ENCODE measurements around the gene ZNF516.

ZNF516 gene

GRCh38 chr18:76412818-76413565 lies 82.0 kb downstream of the ZNF516 start:
- H3K27ac ChIP-seq = peak overlapping the region in 3 of 21 experiments; percentile 18 to 51 (median 27)
- H3K4me3 ChIP-seq = no peak overlapping the region

- H3K4me3 ChIP-seq = no peak overlapping the region
- peak overlapping the region in 3 of 21 experiments; percentile 23 to 51 (median 27) for H3K27ac ChIP-seq
These were observed 82.8 kb downstream of the ZNF516 start for GRCh38 chr18:76412010-76412817.

- H3K4me3 ChIP-seq = no peak overlapping the region
- H3K27ac ChIP-seq = no peak overlapping the region
These were observed 84.2 kb downstream of the ZNF516 start for GRCh38 chr18:76410660-76411417.

DNA sequence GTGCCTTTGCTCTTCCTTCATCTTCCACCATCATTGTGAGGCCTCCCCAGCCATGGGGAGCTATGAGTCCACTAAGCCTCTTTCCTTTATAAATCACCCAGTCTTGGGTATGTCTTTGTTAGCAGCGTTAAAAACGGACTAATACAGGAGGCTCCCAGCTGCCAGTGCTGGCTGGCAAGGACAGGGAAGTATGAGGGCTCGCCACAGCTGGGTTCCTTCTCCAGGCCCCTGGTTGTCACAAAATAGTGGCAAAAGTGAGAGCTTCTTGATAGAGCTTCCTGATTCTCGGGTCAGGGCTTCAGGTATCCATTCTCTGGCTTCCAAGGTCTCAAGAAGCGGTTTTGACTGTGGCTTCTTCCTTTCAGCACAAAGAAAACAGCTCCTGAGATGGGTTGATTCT lies 85.0 kb downstream of the ZNF516 start:
- Histone ChIP-seq H3K4me3 (no peak overlapping the region), H3K27ac (no peak overlapping the region)

DNA sequence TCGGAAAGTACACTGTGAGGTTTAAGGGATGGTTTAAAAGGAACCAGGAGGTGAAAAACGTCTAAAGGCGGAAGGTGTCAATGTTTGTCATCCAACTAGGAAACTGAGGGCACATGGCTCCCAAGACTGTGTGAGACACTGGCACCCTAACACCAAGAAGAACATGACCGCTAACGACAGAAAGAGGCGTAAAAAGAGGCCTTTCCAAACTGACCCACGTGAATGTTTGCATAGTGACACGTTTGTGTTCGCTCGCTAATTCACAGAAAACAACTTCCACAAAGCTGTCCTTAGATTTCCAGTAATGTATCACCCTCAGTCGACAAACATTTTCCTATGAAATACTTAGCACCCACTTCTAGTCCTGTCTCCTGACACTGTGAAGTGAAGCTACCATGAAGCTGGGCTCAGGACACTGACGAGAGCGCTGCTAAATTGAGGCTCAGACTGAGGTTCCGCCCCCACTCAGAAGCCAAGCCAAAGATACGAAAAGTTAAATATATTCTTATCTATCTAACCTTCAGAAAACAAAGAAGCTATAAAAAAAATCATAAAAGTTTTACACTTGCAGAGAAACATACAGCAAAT lies 86.5 kb downstream of the ZNF516 start:
- H3K4me3 ChIP-seq = no peak overlapping the region
- H3K27ac ChIP-seq = no peak overlapping the region

DNA sequence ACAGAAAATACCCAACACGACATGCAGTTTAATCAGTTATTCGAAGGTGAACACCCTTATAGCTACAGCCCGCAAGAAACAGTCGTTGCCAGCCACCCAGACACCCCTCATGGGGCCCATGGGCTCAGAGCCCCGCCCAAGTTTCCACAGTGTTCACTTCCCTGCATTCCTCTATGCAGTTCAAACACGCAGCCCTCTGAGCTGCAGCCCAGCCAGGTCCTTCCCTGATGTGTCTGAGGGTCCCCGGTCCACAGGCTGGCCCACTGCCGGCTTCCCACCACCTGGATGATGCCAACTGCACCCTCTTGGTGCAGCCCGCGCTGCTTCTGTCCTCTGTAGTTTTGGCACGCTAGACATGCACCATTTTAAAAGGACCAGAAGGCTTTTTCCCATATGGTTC lies 87.4 kb downstream of the ZNF516 start:
- no peak overlapping the region for H3K4me3 ChIP-seq
- no peak overlapping the region for H3K27ac ChIP-seq

GRCh38 chr18:76406791-76407190 lies 88.3 kb downstream of the ZNF516 start:
- H3K4me3 ChIP-seq = no peak overlapping the region
- H3K27ac ChIP-seq = no peak overlapping the region

GRCh38 chr18:76405681-76406356 lies 89.2 kb downstream of the ZNF516 start:
- Histone ChIP-seq H3K4me3 (no peak overlapping the region), H3K27ac (no peak overlapping the region)

DNA sequence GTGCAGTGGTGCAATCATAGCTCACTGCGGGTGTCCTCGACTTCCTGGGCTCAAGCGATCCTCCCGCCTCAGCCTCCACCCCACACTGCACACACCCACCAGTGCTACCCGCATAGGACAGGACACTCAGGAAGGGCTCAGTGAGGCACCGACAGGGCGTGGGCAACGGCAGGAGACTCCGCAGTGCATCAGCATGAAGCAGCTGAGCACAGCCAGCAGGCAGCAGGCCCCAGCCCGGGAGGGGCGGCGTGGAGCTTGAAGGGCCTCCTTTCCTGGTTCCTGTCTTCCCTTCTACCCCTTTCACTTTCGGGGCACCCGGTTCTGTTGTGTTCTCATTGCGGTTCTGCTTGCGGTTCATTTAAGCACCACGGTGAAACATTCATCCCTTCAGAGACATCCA lies 89.8 kb downstream of the ZNF516 start:
- Histone ChIP-seq H3K27ac (no peak overlapping the region), H3K4me3 (no peak overlapping the region)

- Histone ChIP-seq H3K4me3 (no peak overlapping the region), H3K27ac (no peak overlapping the region)
These were observed 90.7 kb downstream of the ZNF516 start for GRCh38 chr18:76404345-76404831.

GRCh38 chr18:76402026-76402990 lies 92.7 kb downstream of the ZNF516 start:
- no peak overlapping the region for H3K4me3 ChIP-seq
- H3K27ac ChIP-seq = no peak overlapping the region

DNA sequence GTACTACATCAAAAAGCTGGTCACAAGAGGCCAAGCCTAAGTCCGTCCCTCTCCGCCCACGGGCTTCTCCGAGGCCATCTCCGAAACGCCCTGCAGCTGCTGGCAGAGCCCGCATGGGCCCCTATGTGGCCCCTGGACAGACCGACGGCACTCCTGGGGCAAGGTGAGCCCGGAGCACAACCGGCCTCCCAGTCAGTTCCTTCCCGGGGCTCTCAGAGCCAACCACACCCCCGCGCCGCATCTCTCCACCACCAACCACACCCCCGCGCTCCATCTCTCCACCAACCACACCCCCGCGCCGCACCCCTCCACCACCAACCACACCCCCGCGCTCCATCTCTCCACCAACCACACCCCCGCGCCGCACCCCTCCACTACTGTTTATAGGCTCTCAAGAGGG lies 93.5 kb downstream of the ZNF516 start:
- Histone ChIP-seq H3K27ac (no peak overlapping the region), H3K4me3 (no peak overlapping the region)

DNA sequence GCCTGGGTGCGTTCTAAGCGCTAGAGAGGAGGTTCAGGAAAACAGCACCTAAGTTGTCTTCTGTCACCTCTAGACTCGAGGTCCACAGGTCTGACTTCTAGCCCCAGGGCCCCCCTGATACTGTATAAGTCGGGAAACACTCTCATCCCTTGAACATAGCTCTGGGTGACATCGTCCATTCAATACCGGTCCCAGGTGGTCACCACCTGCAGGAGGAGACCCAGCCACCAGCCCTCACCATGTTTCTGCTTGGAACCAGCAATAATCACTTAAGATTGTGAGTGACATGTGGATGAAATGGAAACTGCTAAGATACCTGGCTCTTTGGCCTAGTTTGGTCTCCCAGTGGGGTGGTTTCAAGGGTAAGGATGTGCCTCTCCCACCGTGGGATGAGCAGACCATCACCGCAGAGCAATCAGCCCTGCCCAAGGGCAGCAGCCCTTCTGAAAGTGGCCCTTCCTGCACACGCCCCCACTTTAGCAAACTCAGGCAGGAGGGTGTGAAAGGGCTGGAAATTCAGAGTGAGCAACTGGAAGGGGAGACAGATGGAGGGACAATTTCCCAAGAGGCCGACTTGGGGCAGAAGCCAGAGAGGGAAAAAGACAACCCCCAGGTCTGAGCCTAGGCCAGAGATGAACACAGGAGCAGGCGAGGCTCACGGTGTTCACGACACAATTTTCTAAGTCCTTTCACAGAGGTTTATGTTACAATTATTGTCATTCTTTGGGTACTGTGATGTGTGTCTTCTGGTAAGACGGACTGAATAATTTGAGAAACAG lies 95.2 kb downstream of the ZNF516 start:
- Histone ChIP-seq H3K27ac (no peak overlapping the region), H3K4me3 (no peak overlapping the region)

DNA sequence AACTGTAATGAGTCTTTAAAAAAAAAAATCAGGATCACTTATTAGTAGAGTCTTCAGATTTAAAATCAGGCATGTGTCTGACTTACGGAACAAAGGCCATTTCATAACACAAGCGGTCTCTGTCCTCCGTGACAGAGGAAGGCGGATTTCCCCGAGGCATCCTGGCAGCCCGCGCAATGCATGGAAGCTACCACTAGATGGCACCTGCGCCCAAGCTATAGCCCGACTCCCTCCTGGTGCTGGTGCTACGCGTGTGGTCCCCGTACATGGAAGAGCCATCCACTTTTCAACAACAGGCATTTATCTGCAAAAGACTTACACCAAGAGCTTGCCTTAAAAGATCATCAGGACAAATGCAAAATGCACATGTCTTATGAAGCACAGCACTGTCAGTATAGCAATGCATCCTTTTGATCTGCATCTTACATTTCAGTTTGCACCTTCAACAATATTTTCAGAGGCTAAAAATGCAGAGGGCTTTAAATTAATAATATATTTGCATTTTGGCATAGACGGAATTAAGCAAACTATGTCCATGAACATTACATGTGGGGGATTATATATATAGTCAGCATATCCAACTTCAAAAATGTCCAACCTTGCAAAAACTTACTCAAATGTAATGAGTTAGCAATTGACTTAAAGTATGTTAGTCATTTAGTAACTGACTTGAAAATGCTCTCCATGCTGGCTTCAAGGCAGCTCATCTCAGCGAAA lies 96.0 kb downstream of the ZNF516 start:
- Histone ChIP-seq H3K27ac (peak overlapping the region in 1 of 21 experiments; percentile 34), H3K4me3 (no peak overlapping the region)

DNA sequence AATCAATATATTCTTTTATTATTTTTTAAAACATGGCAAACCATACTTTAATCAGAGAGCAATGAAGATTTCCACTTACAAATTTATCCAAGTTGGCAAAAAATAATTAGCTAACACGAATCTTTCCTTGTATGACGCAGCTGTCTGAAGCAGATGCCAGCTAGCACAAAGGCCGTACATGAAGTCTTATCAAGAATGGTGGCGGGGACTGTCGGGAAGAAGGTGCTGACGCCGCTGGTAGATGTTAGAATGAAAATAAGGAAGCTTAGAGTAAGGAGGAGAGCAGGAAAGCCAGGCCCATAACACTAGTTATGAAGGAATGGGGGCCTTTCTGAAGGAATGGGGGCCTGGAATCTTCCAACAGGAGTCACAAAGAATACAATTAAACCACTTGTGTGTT lies 96.7 kb downstream of the ZNF516 start:
- H3K27ac ChIP-seq = peak overlapping the region in 1 of 21 experiments; percentile 34
- no peak overlapping the region for H3K4me3 ChIP-seq

- Histone ChIP-seq H3K4me3 (no peak overlapping the region), H3K27ac (no peak overlapping the region)
These were observed 97.4 kb downstream of the ZNF516 start for GRCh38 chr18:76397631-76398030.

- Histone ChIP-seq H3K27ac (no peak overlapping the region), H3K4me3 (no peak overlapping the region)
These were observed 98.2 kb downstream of the ZNF516 start for GRCh38 chr18:76396792-76397191.

Data from skin epidermis (tissue), 12 donors.